ENCODE results near the gene SLC9A4. TPM values are rescaled to one million over a fixed set of nuclear protein-coding genes. Genes with fewer than 3 reads are reported as not detected.
"Not testable (repeated sequence)": the region's sequence is repeated elsewhere in the genome, so short reads cannot be mapped to it uniquely, and the experiment has no call there.

Gene SLC9A4
- total and polyA plus RNA-seq, 9 donors = 0.10 to 0.13 (median 0.11) TPM; not detected in 5

DNA sequence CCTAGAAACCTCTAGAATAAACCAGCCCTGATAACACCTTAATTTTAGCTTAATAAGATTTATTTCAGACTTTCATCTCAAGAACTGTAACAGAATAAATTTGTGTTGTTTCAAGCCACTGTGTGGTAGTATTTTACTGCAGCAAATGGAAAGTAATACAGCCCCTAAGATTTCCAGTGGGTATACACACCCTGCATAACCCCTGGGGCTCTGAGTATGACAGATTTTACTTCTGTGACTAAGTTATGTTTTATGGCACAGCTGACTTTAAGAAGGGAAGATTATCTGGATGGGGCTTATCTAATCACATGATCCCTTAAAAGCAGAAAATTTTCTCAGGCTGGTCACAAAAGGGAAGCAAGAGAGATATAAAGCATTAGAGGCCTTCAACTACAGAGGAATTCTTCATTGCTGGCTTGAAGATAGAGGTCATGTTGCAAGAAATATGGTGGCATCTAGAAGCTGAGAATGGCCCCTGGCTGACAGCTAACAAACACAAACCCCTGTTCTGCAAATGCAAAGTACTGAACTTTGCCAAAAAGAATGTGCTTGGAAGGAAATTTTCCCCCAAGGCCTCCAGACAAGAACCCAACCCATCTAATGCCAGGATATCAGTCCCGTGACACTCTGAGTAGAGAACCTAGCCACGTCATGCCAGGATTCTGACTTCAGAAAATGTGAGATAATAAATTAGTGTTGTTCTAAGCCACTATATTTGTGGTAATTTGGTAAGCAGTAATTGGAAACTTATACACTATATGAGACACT, 78.5 kb downstream of the SLC9A4 start:
- no peak overlapping the region for H3K4me3 ChIP-seq
- DNase-seq = no peak
- H3K9me3 ChIP-seq = no peaks in the 10 kb centered on the region
- TF ChIP-seq, protein P1, sequence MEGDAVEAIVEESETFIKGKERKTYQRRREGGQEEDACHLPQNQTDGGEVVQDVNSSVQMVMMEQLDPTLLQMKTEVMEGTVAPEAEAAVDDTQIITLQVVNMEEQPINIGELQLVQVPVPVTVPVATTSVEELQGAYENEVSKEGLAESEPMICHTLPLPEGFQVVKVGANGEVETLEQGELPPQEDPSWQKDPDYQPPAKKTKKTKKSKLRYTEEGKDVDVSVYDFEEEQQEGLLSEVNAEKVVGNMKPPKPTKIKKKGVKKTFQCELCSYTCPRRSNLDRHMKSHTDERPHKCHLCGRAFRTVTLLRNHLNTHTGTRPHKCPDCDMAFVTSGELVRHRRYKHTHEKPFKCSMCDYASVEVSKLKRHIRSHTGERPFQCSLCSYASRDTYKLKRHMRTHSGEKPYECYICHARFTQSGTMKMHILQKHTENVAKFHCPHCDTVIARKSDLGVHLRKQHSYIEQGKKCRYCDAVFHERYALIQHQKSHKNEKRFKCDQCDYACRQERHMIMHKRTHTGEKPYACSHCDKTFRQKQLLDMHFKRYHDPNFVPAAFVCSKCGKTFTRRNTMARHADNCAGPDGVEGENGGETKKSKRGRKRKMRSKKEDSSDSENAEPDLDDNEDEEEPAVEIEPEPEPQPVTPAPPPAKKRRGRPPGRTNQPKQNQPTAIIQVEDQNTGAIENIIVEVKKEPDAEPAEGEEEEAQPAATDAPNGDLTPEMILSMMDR (IDR thresholded peaks at IDR 0.05) = no peak
- no peak for TF ChIP-seq POLR2A (IDR thresholded peaks at IDR 0.05)
- TF ChIP-seq EP300 (IDR thresholded peaks at IDR 0.05) = no peak
- no peaks in the 10 kb centered on the region for H3K27me3 ChIP-seq
- intact Hi-C loops (cut with DNase I) = no loop called here
- 66 to 72% (median 71%) methylated on average over 2 of the region's 2 CpGs for WGBS, 3 donors
- H3K4me1 ChIP-seq (ENCODE audit: insufficient read depth) = no peaks in the 10 kb centered on the region
- H3K36me3 ChIP-seq = no peaks in the 10 kb centered on the region
- no peak overlapping the region for H3K27ac ChIP-seq

DNA sequence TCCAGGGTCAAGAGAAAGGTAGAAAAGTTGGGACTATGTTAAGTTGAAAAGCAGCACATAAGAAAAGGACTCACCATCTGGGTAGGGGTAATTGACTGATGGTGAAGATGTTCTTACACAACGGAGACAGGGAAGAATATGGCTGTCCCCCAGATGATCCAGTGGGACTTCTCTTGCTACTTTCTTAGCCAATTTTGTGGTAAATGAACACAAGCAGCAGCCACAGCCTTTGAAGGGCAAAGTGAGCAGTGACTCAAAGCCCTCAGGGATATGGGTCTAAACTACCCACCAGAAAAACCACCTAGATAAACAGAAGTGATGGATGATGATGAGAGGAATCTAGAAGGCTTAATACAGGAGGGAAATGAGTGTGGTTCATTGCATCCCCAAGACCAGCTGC, 80.6 kb downstream of the SLC9A4 start:
- Histone ChIP-seq H3K4me3 (no peak overlapping the region), H3K4me1 (ENCODE audit: insufficient read depth) (no peaks in the 10 kb centered on the region), H3K27ac (no peak overlapping the region), H3K9me3 (no peaks in the 10 kb centered on the region), H3K27me3 (no peaks in the 10 kb centered on the region), H3K36me3 (no peaks in the 10 kb centered on the region)
- 0 to 71% (median 45%) methylated on average over 1 of the region's 1 CpG for WGBS, 3 donors
- intact Hi-C loops (cut with DNase I) = no loop called here
- TF ChIP-seq POLR2A (IDR thresholded peaks at IDR 0.05) (no peak), EP300 (IDR thresholded peaks at IDR 0.05) (no peak)
- TF ChIP-seq, protein P1 (IDR thresholded peaks at IDR 0.05) = no peak
- DNase-seq = no peak

DNA sequence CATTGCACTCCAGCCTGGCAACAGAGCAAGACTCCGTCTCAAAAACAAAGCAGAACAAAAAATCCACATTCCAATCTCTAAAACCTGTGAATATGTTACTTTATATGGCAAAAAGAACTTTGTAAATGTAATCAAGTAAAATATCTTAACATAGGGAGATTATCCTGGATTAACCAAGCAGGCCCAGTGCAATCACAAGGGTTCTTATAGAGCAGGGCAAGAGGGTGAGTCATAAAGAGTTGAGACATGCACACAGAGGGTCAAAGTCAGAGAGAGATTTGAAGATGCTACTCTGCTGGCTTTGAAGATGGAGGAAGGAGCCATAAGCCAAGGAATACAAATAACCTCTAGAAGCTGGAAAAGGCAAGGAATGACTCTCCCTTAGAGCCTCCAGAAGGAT, 85.4 kb downstream of the SLC9A4 start:
- TF ChIP-seq, protein P1 (IDR thresholded peaks at IDR 0.05) = no peak
- TF ChIP-seq EP300 (IDR thresholded peaks at IDR 0.05) = no peak
- TF ChIP-seq POLR2A (IDR thresholded peaks at IDR 0.05) = no peak
- Histone ChIP-seq H3K4me1 (ENCODE audit: insufficient read depth) (no peaks in the 10 kb centered on the region), H3K27me3 (no peaks in the 10 kb centered on the region), H3K36me3 (no peaks in the 10 kb centered on the region), H3K9me3 (no peaks in the 10 kb centered on the region), H3K4me3 (no peak overlapping the region), H3K27ac (no peak overlapping the region)
- DNase-seq = no peak
- intact Hi-C loops (cut with DNase I) = no loop called here
- 80 to 90% (median 84%) methylated on average over 1 of the region's 1 CpG for WGBS, 3 donors

DNA sequence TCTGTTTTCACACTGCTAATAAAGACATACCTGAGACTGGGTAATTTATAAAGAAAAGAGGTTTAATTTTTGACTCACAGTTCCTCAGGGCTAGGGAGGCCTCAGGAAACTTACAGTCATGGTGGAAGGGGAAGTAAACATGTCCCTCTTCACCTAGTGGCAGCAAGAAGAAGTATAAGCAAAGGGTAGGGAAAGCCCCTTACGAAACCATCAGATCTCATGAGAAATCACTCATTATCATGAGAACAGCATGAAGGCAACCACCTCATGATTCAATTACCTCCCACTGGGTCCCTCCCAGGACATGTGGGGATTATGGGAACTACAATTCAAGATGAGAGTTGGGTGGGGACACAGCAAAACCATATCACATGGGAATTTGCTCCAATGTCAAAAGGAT, 89.5 kb downstream of the SLC9A4 start:
- H3K27ac ChIP-seq; H3K27me3 ChIP-seq; H3K4me3 ChIP-seq; H3K4me1 ChIP-seq (ENCODE audit: insufficient read depth); intact Hi-C loops (cut with DNase I); H3K36me3 ChIP-seq; DNase-seq; H3K9me3 ChIP-seq: not testable (repeated sequence)
- 71 to 92% (median 73%) methylated on average over 1 of the region's 1 CpG for WGBS, 3 donors

DNA sequence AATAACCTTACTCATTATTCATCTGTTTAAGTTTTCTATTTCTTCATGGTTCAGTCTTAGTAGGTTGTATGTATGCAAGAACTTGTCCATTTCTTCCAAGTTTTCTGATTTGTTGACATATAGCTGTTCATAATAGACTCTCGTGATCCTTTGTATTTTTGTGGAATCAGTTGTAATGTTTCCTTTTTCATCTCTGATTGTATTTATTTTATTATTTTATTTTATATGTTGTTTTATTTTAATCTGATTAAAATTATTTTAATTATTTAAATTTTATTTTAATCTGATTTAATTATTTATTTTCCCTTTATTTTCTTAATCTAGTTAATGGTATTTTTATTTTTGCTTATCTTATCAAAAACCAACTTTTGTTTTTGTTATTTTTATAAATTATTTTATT, 102.9 kb downstream of the SLC9A4 start:
- Histone ChIP-seq H3K27ac (no peak overlapping the region), H3K36me3 (no peaks in the 10 kb centered on the region), H3K4me1 (ENCODE audit: insufficient read depth) (no peaks in the 10 kb centered on the region), H3K4me3 (no peak overlapping the region), H3K9me3 (no peaks in the 10 kb centered on the region), H3K27me3 (no peaks in the 10 kb centered on the region)
- intact Hi-C loops (cut with DNase I) = no loop called here
- 83 to 97% (median 87%) methylated on average over 1 of the region's 1 CpG for WGBS, 3 donors
- DNase-seq = no peak
- no peak for TF ChIP-seq POLR2A (IDR thresholded peaks at IDR 0.05)
- no peak for TF ChIP-seq EP300 (IDR thresholded peaks at IDR 0.05)
- TF ChIP-seq, protein P1 (IDR thresholded peaks at IDR 0.05) = no peak

Measured in ovary (tissue), 9 donors.